ENCODE measurements around the gene C1orf141.

The C1orf141 gene

DNA sequence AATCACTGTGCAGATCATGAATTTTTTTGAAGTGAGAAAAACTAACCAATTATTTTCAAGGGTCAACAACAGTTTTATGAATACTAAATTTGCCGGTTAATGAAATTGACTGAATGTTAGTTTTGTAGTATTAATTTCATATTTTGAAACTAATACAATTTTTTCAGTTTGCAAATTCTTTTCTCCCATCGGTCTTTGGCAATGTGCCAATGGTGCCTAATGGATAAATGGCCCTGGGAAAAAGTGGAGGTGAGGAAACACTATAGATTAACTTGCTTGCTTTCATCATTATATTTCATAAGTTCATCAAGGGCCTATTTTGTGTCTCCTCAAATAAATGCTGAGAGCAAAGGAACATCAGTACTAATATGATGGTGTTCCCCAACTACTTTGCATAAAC lies 4.1 kb downstream of the C1orf141 start:
- H3K9me2 ChIP-seq (replicated peaks; ENCODE audit: insufficient read depth, low read length): no peaks in the 10 kb centered on the region
- no peak overlapping the region for H2AFZ ChIP-seq (ENCODE audit: low read length)
- no peaks in the 10 kb centered on the region for H3K27me3 ChIP-seq (replicated peaks; ENCODE audit: insufficient read depth, low read length)
- TF ChIP-seq, protein P1, sequence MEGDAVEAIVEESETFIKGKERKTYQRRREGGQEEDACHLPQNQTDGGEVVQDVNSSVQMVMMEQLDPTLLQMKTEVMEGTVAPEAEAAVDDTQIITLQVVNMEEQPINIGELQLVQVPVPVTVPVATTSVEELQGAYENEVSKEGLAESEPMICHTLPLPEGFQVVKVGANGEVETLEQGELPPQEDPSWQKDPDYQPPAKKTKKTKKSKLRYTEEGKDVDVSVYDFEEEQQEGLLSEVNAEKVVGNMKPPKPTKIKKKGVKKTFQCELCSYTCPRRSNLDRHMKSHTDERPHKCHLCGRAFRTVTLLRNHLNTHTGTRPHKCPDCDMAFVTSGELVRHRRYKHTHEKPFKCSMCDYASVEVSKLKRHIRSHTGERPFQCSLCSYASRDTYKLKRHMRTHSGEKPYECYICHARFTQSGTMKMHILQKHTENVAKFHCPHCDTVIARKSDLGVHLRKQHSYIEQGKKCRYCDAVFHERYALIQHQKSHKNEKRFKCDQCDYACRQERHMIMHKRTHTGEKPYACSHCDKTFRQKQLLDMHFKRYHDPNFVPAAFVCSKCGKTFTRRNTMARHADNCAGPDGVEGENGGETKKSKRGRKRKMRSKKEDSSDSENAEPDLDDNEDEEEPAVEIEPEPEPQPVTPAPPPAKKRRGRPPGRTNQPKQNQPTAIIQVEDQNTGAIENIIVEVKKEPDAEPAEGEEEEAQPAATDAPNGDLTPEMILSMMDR (IDR thresholded peaks at IDR 0.05; ENCODE audit: low read length): no peak
- TF ChIP-seq EZH2phosphoT487 (IDR thresholded peaks at IDR 0.05; ENCODE audit: low read length) (no peak), EZH2 (optimal IDR thresholded peaks at IDR 0.05; ENCODE audit: low read depth, low read length) (no peak)
- H3K4me1 ChIP-seq (ENCODE audit: low read length): no peaks in the 10 kb centered on the region
- no peaks in the 10 kb centered on the region for H3K36me3 ChIP-seq (replicated peaks; ENCODE audit: insufficient read depth, low read length)
- no peak overlapping the region for H3K4me3 ChIP-seq (ENCODE audit: low read length)
- no peaks in the 10 kb centered on the region for H3F3A ChIP-seq (ENCODE audit: insufficient read depth, low read length)
- H3K9ac ChIP-seq (ENCODE audit: low read length): no peak overlapping the region
- H3K4me2 ChIP-seq (ENCODE audit: low read depth, low read length): no peak overlapping the region
- DNase-seq: no peak
- H3K9me3 ChIP-seq (replicated peaks; ENCODE audit: insufficient read depth, low read length): no peaks in the 10 kb centered on the region
- H4K20me1 ChIP-seq (ENCODE audit: insufficient read depth, low read length): no peaks in the 10 kb centered on the region
- no peak overlapping the region for H3K27ac ChIP-seq (ENCODE audit: low read length)
- no peaks in the 10 kb centered on the region for H3K79me2 ChIP-seq (ENCODE audit: low read length)

DNA sequence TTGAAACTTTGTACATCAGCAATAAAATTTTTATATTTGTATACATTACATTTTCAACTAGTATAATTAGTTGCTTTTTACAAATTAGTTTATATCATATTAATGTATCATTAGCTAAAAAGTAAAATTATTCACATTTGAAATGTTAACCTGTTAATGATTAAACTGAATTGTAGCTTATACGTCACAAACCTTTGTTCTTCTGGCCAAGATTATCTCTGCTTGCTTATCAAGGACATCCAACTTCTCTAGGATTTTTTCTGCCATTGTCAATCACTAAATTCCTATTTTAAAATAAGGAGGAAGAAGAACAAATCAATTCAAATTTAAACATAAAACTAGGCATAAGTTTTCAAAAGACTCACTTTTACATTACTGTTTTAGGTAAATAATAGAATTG lies 7.8 kb downstream of the C1orf141 start:
- H3F3A ChIP-seq (ENCODE audit: insufficient read depth, low read length): no peaks in the 10 kb centered on the region
- H2AFZ ChIP-seq (ENCODE audit: low read length): no peak overlapping the region
- no peak overlapping the region for H3K27ac ChIP-seq (ENCODE audit: low read length)
- DNase-seq: no peak
- H3K9ac ChIP-seq (ENCODE audit: low read length): no peak overlapping the region
- H3K9me3 ChIP-seq (replicated peaks; ENCODE audit: insufficient read depth, low read length): no peaks in the 10 kb centered on the region
- no peaks in the 10 kb centered on the region for H3K36me3 ChIP-seq (replicated peaks; ENCODE audit: insufficient read depth, low read length)
- no peak overlapping the region for H3K4me3 ChIP-seq (ENCODE audit: low read length)
- H3K4me1 ChIP-seq (ENCODE audit: low read length): no peaks in the 10 kb centered on the region
- no peaks in the 10 kb centered on the region for H3K9me2 ChIP-seq (replicated peaks; ENCODE audit: insufficient read depth, low read length)
- H4K20me1 ChIP-seq (ENCODE audit: insufficient read depth, low read length): no peaks in the 10 kb centered on the region
- H3K4me2 ChIP-seq (ENCODE audit: low read depth, low read length): no peak overlapping the region
- H3K79me2 ChIP-seq (ENCODE audit: low read length): no peaks in the 10 kb centered on the region
- no peaks in the 10 kb centered on the region for H3K27me3 ChIP-seq (replicated peaks; ENCODE audit: insufficient read depth, low read length)
- TF ChIP-seq, protein P1 (IDR thresholded peaks at IDR 0.05; ENCODE audit: low read length): no peak
- TF ChIP-seq EZH2 (optimal IDR thresholded peaks at IDR 0.05; ENCODE audit: low read depth, low read length) (no peak), EZH2phosphoT487 (IDR thresholded peaks at IDR 0.05; ENCODE audit: low read length) (no peak)

DNA sequence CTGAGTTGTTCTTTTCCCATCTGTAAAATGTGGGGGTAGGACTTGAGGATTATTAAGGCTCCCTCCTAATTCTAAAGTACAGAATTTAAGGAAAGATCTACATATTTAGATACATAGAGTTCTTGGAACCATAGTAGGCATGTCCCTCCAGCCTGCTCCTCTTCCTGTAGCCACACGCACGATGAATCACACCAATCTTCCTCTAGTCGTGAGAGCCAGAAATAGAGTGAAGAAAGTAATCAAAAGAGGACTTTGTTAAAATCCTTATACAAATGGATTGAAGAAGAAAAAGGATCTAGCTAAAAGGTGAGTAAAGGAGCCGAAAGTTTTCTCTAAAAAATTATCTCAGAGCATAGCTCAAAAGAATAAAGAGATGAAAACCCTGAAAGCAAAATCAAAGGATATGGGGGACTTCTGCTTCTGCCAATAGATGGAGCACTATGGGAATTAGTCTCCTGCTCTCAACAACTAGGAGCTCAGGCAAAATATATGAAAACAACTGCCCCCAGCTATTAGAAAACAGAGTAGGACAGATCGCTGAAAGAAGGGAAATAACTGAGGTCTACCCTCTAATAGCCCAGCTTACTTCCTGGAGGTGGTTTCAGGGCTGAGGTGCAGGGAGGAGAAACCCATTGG lies 8.5 kb downstream of the C1orf141 start:
- H3K4me3 ChIP-seq (ENCODE audit: low read length): no peak overlapping the region
- no peak overlapping the region for H2AFZ ChIP-seq (ENCODE audit: low read length)
- H3K4me1 ChIP-seq (ENCODE audit: low read length): no peaks in the 10 kb centered on the region
- H3K9me3 ChIP-seq (replicated peaks; ENCODE audit: insufficient read depth, low read length): no peaks in the 10 kb centered on the region
- no peak overlapping the region for H3K9ac ChIP-seq (ENCODE audit: low read length)
- no peak overlapping the region for H3K27ac ChIP-seq (ENCODE audit: low read length)
- H3F3A ChIP-seq (ENCODE audit: insufficient read depth, low read length): no peaks in the 10 kb centered on the region
- TF ChIP-seq EZH2 (optimal IDR thresholded peaks at IDR 0.05; ENCODE audit: low read depth, low read length): no peak
- no peak for TF ChIP-seq EZH2phosphoT487 (IDR thresholded peaks at IDR 0.05; ENCODE audit: low read length)
- TF ChIP-seq, protein P1 (IDR thresholded peaks at IDR 0.05; ENCODE audit: low read length): no peak
- H3K4me2 ChIP-seq (ENCODE audit: low read depth, low read length): no peak overlapping the region
- H3K9me2 ChIP-seq (replicated peaks; ENCODE audit: insufficient read depth, low read length): no peaks in the 10 kb centered on the region
- H3K27me3 ChIP-seq (replicated peaks; ENCODE audit: insufficient read depth, low read length): no peaks in the 10 kb centered on the region
- no peaks in the 10 kb centered on the region for H3K36me3 ChIP-seq (replicated peaks; ENCODE audit: insufficient read depth, low read length)
- no peaks in the 10 kb centered on the region for H3K79me2 ChIP-seq (ENCODE audit: low read length)
- no peaks in the 10 kb centered on the region for H4K20me1 ChIP-seq (ENCODE audit: insufficient read depth, low read length)
- DNase-seq: no peak
